GM21367 (cell line): ENCODE results near the gene MAD1L1.

Experiments
- ATAC-seq: cut with Tn5 transposase; IDR thresholded peaks from one replicate; pipeline ENCODE4 v1.9.1; 2021; ENCODE audit not compliant: unreplicated experiment

The MAD1L1 gene

GRCh38 chr7:2202361-2202761 is 30.4 kb downstream of the MAD1L1 start:
- ATAC-seq: no peak

GRCh38 chr7:2201686-2202360 is 30.9 kb downstream of the MAD1L1 start:
- no peak for ATAC-seq

DNA sequence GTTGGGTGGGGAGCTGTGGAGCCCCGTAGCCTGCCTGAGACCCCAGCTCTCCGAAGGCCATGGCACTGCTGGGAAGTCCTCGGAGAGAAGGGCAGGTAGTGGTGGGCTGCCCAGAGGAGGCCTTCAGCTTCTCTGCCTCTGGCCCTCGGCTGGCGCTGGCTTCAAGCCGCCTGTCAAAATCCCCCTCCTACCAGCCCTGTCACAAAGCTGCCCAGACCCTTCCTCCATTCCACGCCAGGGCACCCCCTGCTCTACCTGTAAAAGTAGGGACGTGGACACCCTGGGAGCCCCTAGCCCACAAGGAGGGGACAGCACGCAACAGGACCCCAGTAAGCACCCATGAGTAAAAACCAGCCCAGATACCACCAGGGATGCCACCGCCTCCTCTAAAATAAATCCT is 31.6 kb downstream of the MAD1L1 start:
- ATAC-seq: no peak

DNA sequence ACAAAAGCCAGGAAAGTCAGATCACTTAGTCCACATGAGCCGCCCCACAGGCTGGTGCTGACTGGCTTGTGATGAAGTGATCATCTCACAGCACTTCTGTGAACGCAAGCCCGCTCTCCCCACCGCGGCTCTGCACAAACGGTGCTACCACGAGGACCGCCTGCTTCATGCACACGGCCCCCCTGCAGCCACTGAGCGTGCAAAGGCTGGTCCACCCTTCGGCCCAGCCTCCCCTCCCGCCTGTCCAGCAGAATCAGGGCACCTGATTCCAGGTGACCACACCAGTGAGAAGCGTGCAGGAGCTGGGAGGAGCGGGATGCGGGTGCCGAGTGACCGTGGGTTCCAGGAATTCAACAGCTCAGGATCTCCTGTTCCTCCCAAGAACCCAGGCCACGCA is 32.2 kb downstream of the MAD1L1 start:
- no peak for ATAC-seq

DNA sequence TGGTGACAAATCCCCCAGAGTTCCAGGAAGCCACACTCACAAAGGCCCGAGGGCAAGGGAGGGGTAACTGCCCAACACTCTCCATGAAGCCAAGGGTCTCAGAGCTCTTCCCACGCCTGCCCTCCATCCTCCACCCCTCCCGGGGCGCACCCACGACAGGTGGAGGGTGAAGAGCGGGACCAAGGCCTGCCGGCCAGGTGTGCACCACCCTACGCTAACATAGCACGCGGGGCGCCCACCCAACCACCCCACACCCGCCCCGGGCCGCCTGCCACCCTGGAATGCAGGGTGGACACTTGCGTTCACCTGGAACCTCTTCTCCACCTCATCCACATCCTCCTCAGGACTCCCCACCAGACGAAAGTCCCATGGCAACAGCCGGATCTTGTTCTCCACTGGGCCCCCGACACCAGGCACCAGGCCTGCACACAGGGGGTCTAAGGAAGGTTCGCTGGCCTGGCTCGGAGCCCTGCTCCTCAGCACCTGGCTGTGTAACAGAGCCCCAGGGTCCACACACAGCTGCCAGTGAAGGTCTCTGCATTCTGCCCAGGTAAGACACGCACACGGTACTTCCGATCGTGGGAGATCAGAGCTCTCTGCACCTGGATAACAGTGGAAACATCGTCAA is 32.7 kb downstream of the MAD1L1 start:
- ATAC-seq: no peak

DNA sequence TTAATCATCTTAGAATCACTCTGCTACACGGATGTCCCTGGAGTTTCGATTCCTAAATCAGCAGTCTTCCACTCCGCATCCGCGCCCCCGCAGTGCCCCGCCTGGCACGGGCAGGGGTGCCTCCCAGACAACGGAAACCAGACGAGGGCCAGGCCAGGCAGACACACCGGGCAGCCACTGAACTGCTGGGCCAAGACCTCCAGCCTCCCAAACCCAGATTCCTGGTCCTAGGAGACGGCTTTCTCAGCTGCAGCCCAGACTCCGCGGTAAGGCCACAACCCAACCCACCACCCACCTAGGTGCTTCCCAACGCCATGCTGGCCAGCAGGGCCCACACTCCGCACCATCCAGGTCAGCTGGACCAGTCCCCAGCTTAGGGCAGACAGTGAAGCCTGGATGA is 33.2 kb downstream of the MAD1L1 start:
- no peak for ATAC-seq

GRCh38 chr7:2198760-2199159 is 34.0 kb downstream of the MAD1L1 start:
- no peak for ATAC-seq

DNA sequence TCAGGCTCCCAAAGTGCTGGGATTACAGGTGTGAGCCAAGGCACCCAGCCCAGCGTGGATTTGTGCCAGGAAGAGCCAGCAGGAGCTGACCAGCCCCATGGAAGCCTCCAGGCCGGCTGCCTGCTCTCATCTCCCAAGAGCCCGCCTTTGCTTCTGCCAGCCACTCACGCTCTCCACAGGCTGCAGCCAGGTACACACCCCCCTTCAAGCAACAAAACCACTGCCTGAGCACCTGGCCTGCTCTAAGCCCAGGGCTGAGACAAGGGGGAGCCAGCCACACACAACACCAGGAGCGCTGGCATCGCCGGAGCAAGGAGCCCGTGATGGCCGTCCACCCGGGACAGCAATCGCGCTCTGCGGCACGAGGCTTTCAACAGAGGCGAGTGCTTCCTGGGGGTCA is 34.5 kb downstream of the MAD1L1 start:
- no peak for ATAC-seq

DNA sequence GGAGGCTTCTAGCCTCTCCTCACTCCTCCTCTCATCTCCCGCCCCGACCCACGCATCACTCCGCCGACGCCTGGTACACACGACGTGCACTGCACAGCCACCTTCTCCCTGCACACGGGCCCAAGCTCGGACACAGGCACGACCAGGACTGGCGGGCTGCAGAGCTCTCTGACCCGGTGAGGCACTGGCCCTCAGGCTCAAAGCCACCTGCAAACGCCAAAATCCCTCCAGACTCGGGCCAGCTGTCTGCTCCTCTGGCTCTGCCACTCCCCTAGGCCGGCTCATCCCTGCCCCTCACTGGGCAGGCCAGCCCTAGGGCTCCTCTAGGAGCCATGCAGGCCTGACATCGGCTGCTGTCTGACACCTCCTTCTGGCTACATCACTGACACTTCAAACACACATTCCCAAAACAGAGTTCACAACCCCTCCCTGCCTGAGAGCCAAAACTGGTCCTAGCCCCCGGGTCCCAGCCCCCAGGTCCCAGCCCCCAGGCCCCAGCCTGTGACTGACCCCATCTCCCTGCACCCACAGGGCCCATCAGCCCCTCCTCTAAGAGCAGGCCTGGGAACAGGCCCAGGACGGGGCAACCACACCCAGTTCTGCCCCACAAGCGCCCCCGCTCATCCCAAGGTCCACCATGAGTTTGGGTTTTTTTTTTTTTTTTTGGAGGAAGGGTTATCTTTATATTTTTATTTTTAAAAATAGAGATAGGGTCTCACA is 35.1 kb downstream of the MAD1L1 start:
- ATAC-seq: no peak

GRCh38 chr7:2196381-2197378 is 36.1 kb downstream of the MAD1L1 start:
- no peak for ATAC-seq

- no peak for ATAC-seq
Observed at GRCh38 chr7:2195400-2196246, 37.1 kb downstream of the MAD1L1 start.

GRCh38 chr7:2193575-2194305 is 39.0 kb downstream of the MAD1L1 start:
- ATAC-seq: no peak

- no peak for ATAC-seq
Observed at GRCh38 chr7:2192831-2193534, 39.8 kb downstream of the MAD1L1 start.

DNA sequence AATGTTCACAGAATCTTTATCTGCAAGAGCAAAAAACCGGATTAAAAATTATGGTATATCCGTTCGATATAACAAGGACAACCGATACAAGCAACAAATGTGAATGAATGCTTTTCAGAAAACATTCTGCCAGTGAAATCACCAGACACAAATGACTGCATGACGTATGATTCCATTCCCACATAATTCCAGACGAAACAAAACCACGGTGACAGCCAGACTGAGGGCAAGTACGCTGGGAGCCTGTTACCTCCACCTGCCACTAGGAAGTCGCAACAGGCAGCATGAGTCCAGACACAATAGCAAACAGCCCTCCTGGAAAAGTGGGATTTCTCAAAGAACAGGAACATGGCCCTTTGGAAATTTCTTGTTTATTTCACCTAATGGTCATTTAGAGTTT is 41.7 kb downstream of the MAD1L1 start:
- ATAC-seq: no peak

- no peak for ATAC-seq
Observed at GRCh38 chr7:2190531-2190930, 42.2 kb downstream of the MAD1L1 start.

- no peak for ATAC-seq
Observed at GRCh38 chr7:2186166-2186565, 46.6 kb downstream of the MAD1L1 start.

GRCh38 chr7:2185715-2186114 is 47.0 kb downstream of the MAD1L1 start:
- no peak for ATAC-seq

- ATAC-seq: no peak
Observed at GRCh38 chr7:2182461-2182860, 50.3 kb downstream of the MAD1L1 start.
